Measurements from ENCODE around the gene MYO3B. TPM values are rescaled to one million over a fixed set of nuclear protein-coding genes. Genes with fewer than 3 reads are reported as not detected.

The MYO3B gene
- total RNA-seq, 1 donor from 2014 or later, result not detected

- TF ChIP-seq CTCF (IDR thresholded peaks at IDR 0.05; ENCODE audit: unreplicated experiment), result no peak
- no peak for DNase-seq (ENCODE audit: low spot score, unreplicated experiment)
- H3K4me3 Mint-ChIP-seq (ENCODE audit: low read depth), result no peak overlapping the region
- peaks cover 30% of the 10 kb centered on the region for H3K9me3 Mint-ChIP-seq (ENCODE audit: low read depth)
- H3K27ac Mint-ChIP-seq, result no peak overlapping the region
- no peaks in the 10 kb centered on the region for H3K27me3 Mint-ChIP-seq
- H3K36me3 Mint-ChIP-seq (ENCODE audit: insufficient read depth), result peaks cover 2% of the 10 kb centered on the region
- H3K4me1 Mint-ChIP-seq (ENCODE audit: low read depth), result no peaks in the 10 kb centered on the region
These were observed 12.2 kb downstream of the MYO3B start for GRCh38 chr2:170190172-170190571.

GRCh38 chr2:170191166-170191866, 13.4 kb downstream of the MYO3B start:
- Mint-ChIP-seq H3K27me3 (no peaks in the 10 kb centered on the region), H3K4me3 (ENCODE audit: low read depth) (no peak overlapping the region), H3K9me3 (ENCODE audit: low read depth) (peaks cover 21% of the 10 kb centered on the region), H3K4me1 (ENCODE audit: low read depth) (no peaks in the 10 kb centered on the region), H3K27ac (no peak overlapping the region), H3K36me3 (ENCODE audit: insufficient read depth) (no peaks in the 10 kb centered on the region)
- TF ChIP-seq CTCF (IDR thresholded peaks at IDR 0.05; ENCODE audit: unreplicated experiment), result no peak
- DNase-seq (ENCODE audit: low spot score, unreplicated experiment), result no peak

- peaks cover 4% of the 10 kb centered on the region for H3K4me1 Mint-ChIP-seq (ENCODE audit: low read depth)
- no peak for DNase-seq (ENCODE audit: low spot score, unreplicated experiment)
- no peaks in the 10 kb centered on the region for H3K27me3 Mint-ChIP-seq
- no peak overlapping the region for H3K4me3 Mint-ChIP-seq (ENCODE audit: low read depth)
- H3K9me3 Mint-ChIP-seq (ENCODE audit: low read depth), result no peaks in the 10 kb centered on the region
- TF ChIP-seq CTCF (IDR thresholded peaks at IDR 0.05; ENCODE audit: unreplicated experiment), result no peak
- H3K27ac Mint-ChIP-seq, result no peak overlapping the region
- H3K36me3 Mint-ChIP-seq (ENCODE audit: insufficient read depth), result no peaks in the 10 kb centered on the region
These were observed 19.0 kb downstream of the MYO3B start for GRCh38 chr2:170196963-170197362.

GRCh38 chr2:170201275-170201674, 23.3 kb downstream of the MYO3B start:
- no peaks in the 10 kb centered on the region for H3K27me3 Mint-ChIP-seq
- H3K27ac Mint-ChIP-seq, result no peak overlapping the region
- H3K36me3 Mint-ChIP-seq (ENCODE audit: insufficient read depth), result no peaks in the 10 kb centered on the region
- no peaks in the 10 kb centered on the region for H3K9me3 Mint-ChIP-seq (ENCODE audit: low read depth)
- H3K4me1 Mint-ChIP-seq (ENCODE audit: low read depth), result peaks cover 5% of the 10 kb centered on the region
- H3K4me3 Mint-ChIP-seq (ENCODE audit: low read depth), result no peak overlapping the region
- no peak for DNase-seq (ENCODE audit: low spot score, unreplicated experiment)
- no peak for TF ChIP-seq CTCF (IDR thresholded peaks at IDR 0.05; ENCODE audit: unreplicated experiment)

- H3K4me3 Mint-ChIP-seq (ENCODE audit: low read depth), result no peak overlapping the region
- H3K4me1 Mint-ChIP-seq (ENCODE audit: low read depth), result peaks cover 5% of the 10 kb centered on the region
- H3K27ac Mint-ChIP-seq, result no peak overlapping the region
- TF ChIP-seq CTCF (IDR thresholded peaks at IDR 0.05; ENCODE audit: unreplicated experiment), result no peak
- no peaks in the 10 kb centered on the region for H3K27me3 Mint-ChIP-seq
- no peaks in the 10 kb centered on the region for H3K36me3 Mint-ChIP-seq (ENCODE audit: insufficient read depth)
- no peak for DNase-seq (ENCODE audit: low spot score, unreplicated experiment)
- H3K9me3 Mint-ChIP-seq (ENCODE audit: low read depth), result no peaks in the 10 kb centered on the region
These were observed 23.9 kb downstream of the MYO3B start for GRCh38 chr2:170201734-170202393.

Data from progenitor cell of endocrine pancreas (in vitro differentiated cells).